Measurements from ENCODE around the gene TNFAIP3.
"Not testable (repeated sequence)": the region's sequence is repeated elsewhere in the genome, so short reads cannot be mapped to it uniquely, and the experiment has no call there.

The TNFAIP3 gene

DNA sequence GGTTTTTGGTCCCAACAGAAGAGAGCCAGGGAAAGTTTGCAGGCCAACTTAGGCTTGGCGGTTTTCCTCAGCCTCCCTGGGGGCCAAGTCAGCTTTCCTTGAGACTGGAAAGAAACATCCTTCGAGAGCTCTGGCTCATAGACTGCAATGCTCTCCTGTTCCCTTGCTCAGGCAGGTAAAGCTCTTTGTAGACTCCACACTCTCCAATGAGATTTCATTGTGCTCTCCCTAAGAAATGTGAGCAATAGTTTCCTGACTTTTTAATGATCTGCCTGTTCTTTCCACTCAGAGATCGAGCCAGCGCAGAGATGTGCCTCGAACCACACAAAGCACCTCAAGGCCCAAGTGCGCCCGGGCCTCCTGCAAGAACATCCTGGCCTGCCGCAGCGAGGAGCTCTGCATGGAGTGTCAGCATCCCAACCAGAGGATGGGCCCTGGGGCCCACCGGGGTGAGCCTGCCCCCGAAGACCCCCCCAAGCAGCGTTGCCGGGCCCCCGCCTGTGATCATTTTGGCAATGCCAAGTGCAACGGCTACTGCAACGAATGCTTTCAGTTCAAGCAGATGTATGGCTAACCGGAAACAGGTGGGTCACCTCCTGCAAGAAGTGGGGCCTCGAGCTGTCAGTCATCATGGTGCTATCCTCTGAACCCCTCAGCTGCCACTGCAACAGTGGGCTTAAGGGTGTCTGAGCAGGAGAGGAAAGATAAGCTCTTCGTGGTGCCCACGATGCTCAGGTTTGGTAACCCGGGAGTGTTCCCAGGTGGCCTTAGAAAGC lies 13.9 kb downstream of the TNFAIP3 start:
- DNase-seq (ENCODE audit: extremely low read depth, low read depth), result no peak
- TF ChIP-seq, protein P1, sequence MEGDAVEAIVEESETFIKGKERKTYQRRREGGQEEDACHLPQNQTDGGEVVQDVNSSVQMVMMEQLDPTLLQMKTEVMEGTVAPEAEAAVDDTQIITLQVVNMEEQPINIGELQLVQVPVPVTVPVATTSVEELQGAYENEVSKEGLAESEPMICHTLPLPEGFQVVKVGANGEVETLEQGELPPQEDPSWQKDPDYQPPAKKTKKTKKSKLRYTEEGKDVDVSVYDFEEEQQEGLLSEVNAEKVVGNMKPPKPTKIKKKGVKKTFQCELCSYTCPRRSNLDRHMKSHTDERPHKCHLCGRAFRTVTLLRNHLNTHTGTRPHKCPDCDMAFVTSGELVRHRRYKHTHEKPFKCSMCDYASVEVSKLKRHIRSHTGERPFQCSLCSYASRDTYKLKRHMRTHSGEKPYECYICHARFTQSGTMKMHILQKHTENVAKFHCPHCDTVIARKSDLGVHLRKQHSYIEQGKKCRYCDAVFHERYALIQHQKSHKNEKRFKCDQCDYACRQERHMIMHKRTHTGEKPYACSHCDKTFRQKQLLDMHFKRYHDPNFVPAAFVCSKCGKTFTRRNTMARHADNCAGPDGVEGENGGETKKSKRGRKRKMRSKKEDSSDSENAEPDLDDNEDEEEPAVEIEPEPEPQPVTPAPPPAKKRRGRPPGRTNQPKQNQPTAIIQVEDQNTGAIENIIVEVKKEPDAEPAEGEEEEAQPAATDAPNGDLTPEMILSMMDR (IDR thresholded peaks at IDR 0.05; ENCODE audit: low read depth, low read length), result no peak

DNA sequence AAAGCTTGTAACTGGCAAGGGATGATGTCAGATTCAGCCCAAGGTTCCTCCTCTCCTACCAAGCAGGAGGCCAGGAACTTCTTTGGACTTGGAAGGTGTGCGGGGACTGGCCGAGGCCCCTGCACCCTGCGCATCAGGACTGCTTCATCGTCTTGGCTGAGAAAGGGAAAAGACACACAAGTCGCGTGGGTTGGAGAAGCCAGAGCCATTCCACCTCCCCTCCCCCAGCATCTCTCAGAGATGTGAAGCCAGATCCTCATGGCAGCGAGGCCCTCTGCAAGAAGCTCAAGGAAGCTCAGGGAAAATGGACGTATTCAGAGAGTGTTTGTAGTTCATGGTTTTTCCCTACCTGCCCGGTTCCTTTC lies 14.4 kb downstream of the TNFAIP3 start:
- TF ChIP-seq, protein P1 (IDR thresholded peaks at IDR 0.05; ENCODE audit: low read depth, low read length), result no peak
- DNase-seq (ENCODE audit: extremely low read depth, low read depth), result no peak

DNA sequence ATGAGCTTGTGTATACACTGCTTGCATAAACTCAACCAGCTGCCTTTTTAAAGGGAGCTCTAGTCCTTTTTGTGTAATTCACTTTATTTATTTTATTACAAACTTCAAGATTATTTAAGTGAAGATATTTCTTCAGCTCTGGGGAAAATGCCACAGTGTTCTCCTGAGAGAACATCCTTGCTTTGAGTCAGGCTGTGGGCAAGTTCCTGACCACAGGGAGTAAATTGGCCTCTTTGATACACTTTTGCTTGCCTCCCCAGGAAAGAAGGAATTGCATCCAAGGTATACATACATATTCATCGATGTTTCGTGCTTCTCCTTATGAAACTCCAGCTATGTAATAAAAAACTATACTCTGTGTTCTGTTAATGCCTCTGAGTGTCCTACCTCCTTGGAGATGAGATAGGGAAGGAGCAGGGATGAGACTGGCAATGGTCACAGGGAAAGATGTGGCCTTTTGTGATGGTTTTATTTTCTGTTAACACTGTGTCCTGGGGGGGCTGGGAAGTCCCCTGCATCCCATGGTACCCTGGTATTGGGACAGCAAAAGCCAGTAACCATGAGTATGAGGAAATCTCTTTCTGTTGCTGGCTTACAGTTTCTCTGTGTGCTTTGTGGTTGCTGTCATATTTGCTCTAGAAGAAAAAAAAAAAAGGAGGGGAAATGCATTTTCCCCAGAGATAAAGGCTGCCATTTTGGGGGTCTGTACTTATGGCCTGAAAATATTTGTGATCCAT lies 15.3 kb downstream of the TNFAIP3 start:
- TF ChIP-seq, protein P1 (IDR thresholded peaks at IDR 0.05; ENCODE audit: low read depth, low read length), result no peak
- no peak for DNase-seq (ENCODE audit: extremely low read depth, low read depth)

DNA sequence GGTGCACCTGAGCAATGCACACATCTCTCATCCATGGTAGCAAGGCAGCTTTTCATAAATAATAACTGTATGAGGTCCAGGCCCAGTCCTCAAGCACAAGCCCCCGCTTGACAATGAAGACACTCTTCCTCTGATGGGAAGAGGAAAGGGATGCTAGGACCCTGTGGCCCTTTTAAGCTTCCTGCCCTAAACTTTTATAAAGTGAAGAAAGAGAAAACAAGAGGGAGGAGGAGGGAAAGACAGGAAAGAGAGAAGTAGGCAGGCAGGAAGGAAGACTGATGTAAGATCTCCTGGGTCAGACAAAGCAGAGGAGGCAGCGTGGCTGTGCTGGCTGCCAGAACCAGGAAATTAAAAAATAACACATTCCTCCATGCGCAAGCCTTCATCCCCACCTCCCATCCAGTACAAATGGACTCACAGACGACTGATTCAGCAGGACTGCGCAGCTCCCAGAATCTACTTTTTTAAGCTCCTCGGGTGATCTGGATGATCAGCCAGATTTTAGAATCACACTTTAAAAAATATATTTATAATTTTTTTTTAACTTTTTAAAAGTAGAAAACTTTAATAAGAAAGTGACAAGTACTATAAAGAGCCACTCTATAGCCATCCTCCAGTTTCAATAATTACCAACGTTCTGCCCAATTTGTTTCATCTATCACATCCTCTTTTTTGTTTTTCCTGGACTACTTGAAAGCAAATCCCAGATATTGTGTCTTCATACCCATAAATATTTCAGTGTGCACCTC lies 16.5 kb downstream of the TNFAIP3 start:
- DNase-seq (ENCODE audit: extremely low read depth, low read depth), result no peak
- TF ChIP-seq, protein P1 (IDR thresholded peaks at IDR 0.05; ENCODE audit: low read depth, low read length), result no peak

DNA sequence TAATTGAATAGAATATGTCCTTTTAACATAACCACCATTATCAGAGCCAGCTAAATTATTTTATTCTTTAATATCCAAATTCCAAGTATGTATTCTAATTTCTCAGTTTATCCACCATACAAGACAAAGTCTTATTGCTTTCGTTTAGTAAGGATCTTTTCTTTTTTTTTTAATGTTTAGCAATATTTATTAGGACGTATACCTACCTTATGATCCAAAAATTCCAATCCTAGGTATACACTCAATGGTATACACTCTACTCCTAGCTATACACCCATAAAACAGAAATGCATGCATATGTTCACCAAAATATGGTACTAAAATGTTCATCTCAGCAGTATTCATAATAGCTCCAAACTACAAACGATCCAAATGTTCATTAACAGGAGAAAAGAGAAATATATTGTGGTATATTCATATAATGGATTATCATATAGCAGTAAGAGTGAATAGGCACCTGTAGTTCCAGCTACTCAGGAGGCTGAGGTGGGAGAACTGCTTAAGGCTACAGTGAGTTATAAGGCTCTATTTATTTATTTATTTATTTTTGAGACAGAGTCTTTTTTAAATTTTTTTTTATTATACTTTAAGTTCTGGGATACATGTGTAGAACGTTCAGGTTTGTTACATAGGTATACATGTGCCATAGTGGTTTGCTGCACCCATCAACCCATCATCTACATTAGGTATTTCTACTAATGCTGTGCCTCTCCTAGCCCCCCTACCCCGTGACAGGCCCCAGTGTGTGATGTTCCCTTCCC lies 17.3 kb downstream of the TNFAIP3 start:
- TF ChIP-seq, protein P1 (IDR thresholded peaks at IDR 0.05; ENCODE audit: low read depth, low read length), result no peak
- DNase-seq (ENCODE audit: extremely low read depth, low read depth), result no peak

DNA sequence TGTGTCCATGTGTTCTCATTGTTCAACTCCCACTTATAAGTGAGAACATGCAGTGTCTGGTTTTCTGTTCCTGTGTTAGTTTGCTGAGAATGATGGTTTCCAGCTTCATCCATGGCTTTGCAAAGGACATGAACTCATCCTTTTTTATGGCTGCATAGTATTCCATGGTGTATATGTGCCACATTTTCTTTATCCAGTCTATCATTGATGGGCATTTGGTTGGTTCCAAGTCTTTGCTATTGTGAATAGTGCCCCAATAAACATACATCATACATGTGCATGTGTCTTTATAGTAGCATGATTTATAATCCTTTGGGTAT lies 17.8 kb downstream of the TNFAIP3 start:
- DNase-seq (ENCODE audit: extremely low read depth, low read depth), result not testable (repeated sequence)

DNA sequence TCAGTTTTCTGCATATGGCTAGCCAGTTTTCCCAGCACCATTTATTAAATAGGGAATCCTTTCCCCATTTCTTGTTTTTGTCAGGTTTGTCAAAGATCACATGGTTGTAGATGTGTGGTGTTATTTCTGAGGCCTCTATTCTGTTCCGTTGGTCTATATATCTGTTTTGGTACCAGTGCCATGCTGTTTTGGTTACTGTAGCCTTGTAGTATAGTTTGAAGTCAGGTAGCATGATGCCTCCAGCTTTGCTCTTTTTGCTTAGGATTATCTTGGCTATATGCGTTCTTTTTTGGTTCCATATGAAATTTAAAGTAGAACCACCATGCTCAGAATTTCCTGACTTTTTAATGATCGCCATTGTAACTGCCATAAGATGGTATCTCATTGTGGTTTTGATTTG lies 19.2 kb downstream of the TNFAIP3 start:
- DNase-seq (ENCODE audit: extremely low read depth, low read depth), result not testable (repeated sequence)
